ENCODE data around the gene TFPI.

DNA sequence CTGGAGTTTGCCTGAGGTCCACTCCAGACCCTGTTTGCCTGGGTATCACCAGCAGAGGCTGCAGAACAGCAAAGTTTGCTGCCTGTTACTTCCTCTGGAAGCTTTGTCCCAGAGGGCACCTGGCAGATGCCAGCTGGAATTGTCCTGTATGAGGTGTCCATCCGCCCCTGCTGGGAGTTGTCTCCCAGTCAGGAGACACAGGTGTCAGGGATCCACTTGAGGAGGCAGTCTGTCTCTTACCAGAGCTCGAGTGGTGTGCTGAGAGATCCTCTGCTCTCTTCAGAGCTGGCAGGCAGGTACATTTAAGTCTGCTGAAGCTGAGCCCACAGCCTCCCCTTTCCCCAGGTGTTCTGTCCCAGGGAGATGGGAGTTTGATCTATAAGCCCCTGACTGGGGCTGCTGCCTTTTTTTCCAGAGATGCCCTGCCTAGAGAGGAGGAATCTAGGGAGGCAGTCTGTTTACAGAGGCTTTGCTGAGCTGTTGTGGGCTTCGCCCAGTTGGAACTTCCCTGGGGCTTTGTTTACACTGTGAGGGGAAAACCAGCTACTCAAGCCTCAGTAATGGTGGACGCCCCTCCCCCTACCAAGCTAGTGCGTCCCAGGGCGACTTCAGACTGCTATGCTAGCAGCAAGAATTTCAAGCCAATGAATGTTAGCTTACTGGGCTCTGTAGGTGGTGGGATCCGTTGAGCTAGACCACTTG lies 34.7 kb downstream of the TFPI start:
- TF ChIP-seq, protein P1, sequence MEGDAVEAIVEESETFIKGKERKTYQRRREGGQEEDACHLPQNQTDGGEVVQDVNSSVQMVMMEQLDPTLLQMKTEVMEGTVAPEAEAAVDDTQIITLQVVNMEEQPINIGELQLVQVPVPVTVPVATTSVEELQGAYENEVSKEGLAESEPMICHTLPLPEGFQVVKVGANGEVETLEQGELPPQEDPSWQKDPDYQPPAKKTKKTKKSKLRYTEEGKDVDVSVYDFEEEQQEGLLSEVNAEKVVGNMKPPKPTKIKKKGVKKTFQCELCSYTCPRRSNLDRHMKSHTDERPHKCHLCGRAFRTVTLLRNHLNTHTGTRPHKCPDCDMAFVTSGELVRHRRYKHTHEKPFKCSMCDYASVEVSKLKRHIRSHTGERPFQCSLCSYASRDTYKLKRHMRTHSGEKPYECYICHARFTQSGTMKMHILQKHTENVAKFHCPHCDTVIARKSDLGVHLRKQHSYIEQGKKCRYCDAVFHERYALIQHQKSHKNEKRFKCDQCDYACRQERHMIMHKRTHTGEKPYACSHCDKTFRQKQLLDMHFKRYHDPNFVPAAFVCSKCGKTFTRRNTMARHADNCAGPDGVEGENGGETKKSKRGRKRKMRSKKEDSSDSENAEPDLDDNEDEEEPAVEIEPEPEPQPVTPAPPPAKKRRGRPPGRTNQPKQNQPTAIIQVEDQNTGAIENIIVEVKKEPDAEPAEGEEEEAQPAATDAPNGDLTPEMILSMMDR (IDR thresholded peaks at IDR 0.05) = no peak
- TF ChIP-seq, protein P2, sequence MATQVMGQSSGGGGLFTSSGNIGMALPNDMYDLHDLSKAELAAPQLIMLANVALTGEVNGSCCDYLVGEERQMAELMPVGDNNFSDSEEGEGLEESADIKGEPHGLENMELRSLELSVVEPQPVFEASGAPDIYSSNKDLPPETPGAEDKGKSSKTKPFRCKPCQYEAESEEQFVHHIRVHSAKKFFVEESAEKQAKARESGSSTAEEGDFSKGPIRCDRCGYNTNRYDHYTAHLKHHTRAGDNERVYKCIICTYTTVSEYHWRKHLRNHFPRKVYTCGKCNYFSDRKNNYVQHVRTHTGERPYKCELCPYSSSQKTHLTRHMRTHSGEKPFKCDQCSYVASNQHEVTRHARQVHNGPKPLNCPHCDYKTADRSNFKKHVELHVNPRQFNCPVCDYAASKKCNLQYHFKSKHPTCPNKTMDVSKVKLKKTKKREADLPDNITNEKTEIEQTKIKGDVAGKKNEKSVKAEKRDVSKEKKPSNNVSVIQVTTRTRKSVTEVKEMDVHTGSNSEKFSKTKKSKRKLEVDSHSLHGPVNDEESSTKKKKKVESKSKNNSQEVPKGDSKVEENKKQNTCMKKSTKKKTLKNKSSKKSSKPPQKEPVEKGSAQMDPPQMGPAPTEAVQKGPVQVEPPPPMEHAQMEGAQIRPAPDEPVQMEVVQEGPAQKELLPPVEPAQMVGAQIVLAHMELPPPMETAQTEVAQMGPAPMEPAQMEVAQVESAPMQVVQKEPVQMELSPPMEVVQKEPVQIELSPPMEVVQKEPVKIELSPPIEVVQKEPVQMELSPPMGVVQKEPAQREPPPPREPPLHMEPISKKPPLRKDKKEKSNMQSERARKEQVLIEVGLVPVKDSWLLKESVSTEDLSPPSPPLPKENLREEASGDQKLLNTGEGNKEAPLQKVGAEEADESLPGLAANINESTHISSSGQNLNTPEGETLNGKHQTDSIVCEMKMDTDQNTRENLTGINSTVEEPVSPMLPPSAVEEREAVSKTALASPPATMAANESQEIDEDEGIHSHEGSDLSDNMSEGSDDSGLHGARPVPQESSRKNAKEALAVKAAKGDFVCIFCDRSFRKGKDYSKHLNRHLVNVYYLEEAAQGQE (IDR thresholded peaks at IDR 0.05; ENCODE audit: insufficient read depth in 1 of 2, low read depth in 2 of 2, low read length in 1 of 2) = no peak
- TF ChIP-seq POLR2AphosphoS5 (IDR thresholded peaks at IDR 0.05; ENCODE audit: low read depth, low read length) = no peak

All from Panc1 (cell line).